ENCODE data around the gene CRIM1.

DNA sequence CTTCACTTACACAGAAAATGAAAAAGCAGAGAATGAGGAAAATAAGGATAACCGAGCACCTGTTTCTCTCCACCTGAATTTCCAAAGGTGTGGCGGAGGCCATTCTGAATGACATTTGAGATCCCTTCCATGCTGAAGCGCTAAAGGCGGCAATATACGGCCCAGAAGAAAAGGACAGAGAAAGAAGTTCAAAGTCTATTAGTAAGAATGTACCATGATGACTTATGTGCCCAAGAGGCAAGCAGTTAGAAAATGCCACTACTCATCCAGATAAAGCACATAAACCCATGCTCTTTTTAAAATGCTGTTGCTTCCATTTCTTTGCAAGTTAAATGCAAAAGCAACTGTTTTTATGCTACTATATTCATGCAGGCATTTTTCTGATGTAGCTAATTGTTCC is 205.1 kb downstream of the CRIM1 start:
- TF ChIP-seq ZFP3 (CRISPR knock-in tag; IDR thresholded peaks at IDR 0.05), result no peak
- no peak for TF ChIP-seq ZFP30 (CRISPR knock-in tag; IDR thresholded peaks at IDR 0.05)
